GM08714 (cell line): ENCODE results near the gene RAB3D.

Experiments used
- H3K4me3 ChIP-seq: fragments of 200-500 bp; sonication (Bioruptor generic); 2 replicates; pipeline ENCODE4 v1.5.1; 2014; ENCODE audit warnings: mild to moderate bottlenecking, low read length, inconsistent platforms
- ZNF274 ChIP-seq: IDR thresholded peaks from 2 replicates; pipeline ENCODE4 v1.6.1; 2012; ENCODE audit warnings: mild to moderate bottlenecking, low read depth, low read length

Gene RAB3D

DNA sequence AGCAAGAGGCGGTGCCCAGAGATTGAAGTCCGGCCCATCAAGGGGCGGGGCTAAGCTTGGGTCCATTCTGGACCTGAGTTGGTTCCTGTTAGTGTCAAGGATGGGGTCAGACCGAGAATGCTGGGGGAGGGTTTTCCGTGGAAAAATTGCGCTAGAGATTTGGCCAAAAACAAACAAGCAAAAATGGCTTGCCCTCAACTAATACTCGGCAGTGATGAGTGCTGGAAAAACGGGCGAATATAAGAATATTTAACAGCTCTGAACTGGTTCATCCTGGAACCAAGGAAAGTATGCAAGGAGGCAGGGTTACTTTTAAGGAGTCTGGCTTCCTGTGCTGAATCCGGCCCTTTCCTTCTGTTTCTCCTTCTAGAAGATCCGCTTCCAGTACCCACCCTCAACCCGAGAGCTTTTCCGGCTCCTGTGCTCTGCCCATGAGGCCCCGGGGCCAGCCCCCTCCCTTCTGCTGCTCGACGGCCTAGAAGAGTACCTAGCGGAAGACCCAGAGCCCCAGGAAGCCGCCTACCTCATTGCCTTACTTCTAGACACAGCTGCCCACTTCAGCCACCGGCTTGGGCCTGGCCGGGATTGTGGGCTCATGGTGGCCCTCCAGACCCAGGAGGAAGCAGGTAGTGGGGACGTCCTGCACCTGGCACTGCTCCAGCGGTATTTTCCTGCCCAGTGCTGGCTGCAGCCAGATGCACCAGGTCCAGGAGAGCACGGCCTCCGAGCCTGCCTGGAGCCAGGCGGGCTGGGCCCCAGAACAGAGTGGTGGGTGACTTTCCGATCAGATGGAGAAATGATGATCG, 35.9 kb upstream of the RAB3D start:
- TF ChIP-seq ZNF274: no peak

DNA sequence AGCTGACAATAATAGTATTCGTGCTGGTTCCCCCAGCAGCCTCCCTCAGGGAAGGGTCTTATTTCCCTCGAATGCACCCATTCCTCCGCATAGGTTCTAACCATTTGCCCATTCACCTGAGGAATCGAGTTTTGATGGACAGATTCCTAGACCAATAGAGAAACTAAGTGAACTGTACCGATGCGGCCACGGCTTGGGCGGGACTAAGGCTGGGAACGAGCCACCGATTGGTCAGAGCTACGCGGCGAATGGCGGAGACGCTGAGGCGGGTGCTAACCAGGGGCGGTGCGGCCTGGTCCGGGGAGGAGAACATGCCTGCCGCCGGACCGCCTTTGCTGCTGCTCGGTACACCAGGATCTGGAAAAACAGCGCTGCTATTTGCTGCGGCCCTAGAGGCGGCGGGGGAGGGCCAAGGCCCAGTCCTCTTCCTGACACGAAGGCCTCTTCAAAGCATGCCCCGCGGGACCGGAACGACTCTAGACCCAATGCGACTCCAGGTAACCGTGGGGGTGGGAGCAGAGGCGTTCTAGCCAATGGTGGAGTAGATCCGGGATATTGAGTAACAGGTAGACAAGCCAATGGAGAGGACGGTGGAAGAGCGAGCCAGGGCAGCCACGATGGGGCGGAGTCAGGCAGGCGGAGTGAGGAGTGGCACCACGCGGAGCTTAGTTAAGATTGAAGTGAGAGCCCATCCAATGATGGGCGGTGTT, 35.1 kb upstream of the RAB3D start, which contains the start of gene SWSAP1:
Gene SWSAP1, plus strand, starts transcription at position 234 of the 710 bp plus-strand sequence. Its CDS starts 15 bp downstream, at position 249.
- TF ChIP-seq ZNF274: no peak
- H3K4me3 ChIP-seq: peak within 1 kb of the TSS; percentile 72

More for the DNA sequence above, 35.9 kb upstream of the RAB3D start:
- peak overlapping the region; percentile 72 for H3K4me3 ChIP-seq

DNA sequence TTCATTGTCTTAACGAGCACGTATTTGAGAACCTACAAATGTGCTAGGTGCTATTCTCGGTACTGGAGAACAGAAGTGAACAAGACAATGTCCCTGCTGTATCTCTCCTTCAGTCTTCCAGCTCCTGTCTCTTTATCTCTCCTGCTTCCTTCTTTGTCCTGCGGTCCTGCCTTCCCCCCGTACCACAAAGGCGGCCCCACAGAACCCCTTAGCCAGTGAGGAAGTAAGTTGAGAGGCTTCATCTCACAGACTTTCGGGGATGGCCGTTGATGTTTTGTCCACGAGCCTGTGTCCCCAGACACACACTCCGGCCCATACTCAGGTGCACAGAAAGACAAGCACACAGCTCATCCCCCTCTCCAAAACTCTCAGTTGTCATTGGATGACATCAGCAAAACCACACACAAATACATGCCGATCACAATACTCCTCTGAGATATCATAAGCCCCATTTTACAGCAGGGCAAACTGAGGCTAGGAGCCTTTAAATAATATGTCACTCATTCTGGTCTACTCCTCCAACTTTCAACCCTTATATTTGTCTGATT, 34.5 kb upstream of the RAB3D start:
- peak overlapping the region; percentile 57 for H3K4me3 ChIP-seq
- TF ChIP-seq ZNF274: no peak

DNA sequence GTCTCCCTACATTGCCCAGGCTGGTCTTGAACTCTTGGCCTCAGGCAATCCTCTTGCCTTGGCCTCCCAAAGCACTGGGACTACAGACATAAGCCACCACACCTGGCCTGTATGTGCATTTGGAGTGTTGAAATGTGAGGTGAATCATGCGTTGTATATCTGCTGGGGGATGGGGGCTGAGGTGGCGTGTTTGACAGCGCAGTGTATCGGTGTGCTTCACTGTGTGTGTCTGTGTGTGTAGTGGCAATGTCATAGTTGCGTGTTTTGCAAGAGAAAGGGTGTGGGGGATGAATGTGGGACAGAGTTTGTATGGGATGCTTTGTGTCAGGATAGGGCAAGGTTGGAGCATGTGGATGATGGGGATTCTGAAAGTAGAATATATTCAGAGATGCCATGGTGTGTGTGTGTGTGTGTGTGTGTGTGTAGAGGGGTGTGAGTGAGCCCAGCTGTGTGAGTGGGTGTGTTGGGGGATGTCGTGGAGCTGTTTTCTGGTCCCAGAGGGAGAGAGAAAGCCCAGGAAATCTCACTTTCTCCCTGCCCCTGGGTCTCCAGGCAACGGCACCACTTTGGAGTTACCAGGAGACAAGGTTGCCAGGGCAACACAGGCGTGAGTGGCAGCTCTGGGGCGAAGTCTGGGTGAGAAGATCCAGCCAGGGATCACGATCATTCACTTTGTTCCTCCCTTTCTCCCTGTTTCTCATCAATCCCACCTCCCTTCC, 33.9 kb upstream of the RAB3D start:
- peak overlapping the region; percentile 57; the same call in 1 of the 2 replicates for H3K4me3 ChIP-seq
- no peak for TF ChIP-seq ZNF274

DNA sequence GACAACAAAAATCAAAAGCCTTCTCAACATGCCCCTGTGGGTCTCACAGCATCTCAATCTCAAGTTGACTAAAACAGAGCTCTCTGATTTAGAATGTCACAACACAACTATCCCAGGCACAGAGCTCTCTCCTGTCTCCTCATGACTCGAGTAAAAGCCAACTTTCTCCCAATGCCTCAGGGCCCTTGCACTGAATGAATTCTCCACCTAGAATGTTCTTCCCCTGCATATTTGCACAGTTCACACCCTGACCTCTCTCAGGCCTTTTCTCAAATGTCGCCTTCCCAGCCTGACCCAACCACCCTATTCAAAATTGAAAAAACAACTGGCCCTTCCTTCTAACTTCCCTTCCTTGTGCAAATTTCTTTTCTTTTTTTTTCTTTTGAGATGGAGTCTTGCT, 31.3 kb upstream of the RAB3D start:
- no peak for TF ChIP-seq ZNF274

DNA sequence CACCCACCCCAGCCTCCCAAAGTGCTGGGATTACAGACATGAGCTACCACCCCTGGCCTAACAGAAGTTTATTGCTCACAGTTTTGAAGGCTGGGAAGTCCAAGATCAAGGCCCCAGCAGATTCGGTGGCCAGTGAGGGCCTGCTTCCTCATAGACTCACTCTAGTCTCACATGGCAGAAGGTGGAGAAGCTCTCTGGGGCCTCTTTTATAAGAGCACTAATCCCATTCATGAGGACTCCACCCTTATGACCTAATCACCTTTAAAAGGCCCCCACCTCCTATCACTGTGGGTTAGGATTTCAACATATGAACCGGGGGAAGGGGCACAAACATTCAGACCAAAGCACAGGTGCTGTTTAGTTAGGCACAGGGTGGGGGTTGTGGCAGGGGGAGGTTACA, 28.1 kb upstream of the RAB3D start:
- TF ChIP-seq ZNF274: no peak
- no peak overlapping the region for H3K4me3 ChIP-seq

More for the DNA sequence above, 31.3 kb upstream of the RAB3D start:
- H3K4me3 ChIP-seq: no peak overlapping the region

DNA sequence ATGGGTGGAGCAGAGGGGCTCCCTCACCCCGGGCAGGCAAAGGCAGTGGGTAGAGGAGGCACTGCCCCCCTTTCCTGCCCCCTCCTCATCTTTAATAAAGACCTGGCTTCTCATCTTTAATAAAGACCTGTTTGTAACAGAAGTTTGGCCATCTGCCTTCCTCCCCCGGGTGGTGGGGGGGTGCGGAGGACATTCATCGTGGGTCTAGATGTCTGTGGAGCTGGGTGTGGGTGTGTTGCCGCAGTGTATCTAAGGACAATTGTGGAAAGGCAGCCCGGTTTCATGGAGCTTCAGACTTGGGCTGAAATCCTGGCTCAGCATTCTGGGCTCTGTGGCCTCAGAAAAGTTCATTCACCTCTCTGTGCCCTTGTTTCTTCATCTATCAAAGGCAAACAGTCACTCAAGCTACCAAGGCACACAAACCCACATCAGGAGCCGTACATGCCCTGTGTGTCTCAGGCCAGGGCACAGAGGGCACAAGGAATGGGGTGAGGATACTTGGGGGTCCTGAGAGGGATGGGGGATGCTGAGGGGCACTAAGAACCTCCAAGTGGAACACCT, 26.2 kb upstream of the RAB3D start:
- no peak overlapping the region for H3K4me3 ChIP-seq
- no peak for TF ChIP-seq ZNF274

DNA sequence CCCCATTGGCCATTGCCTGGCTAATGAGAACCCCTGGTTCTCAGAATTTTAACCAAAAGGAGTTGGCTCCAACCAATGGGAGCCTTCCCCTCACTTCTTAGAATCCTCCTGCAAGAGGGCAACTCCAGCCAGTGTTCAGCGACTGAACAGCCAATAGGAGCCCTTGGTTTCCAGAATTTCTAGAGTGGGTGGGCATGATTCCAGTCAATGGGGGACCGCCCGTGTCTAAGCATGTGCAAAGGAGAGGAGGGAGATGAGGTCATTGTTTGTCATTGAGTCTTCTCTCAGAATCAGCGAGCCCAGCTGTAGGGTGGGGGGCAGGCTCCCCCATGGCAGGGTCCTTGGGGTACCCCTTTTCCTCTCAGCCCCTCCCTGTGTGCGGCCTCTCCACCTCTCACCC, 25.5 kb upstream of the RAB3D start:
- TF ChIP-seq ZNF274: no peak
- H3K4me3 ChIP-seq: no peak overlapping the region

DNA sequence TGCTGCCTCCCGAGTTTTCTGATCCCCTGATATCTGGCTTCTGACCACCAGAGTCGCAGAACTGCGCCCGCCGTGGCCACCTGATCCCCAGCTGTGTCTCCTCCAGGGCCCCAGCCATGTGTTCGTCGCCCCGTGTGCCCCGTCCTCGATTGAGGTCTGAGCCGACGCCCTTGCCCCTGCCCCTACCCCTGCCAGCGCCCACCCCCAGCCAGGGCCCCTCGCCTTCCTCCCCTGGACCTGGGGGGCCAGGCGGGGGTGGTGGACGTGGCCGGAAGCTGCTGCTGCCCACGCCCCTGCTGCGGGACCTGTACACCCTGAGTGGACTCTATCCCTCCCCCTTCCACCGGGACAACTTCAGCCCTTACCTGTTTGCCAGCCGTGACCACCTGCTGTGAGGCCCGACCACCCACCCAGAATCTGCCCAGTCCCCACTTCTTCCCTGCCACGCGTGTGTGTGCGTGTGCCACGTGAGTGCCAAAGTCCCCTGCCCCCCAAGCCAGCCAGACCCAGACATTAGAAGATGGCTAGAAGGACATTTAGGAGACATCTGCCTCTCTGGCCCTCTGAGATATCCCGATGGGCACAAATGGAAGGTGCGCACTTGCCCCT, 24.9 kb upstream of the RAB3D start:
- no peak overlapping the region for H3K4me3 ChIP-seq
- TF ChIP-seq ZNF274: no peak

DNA sequence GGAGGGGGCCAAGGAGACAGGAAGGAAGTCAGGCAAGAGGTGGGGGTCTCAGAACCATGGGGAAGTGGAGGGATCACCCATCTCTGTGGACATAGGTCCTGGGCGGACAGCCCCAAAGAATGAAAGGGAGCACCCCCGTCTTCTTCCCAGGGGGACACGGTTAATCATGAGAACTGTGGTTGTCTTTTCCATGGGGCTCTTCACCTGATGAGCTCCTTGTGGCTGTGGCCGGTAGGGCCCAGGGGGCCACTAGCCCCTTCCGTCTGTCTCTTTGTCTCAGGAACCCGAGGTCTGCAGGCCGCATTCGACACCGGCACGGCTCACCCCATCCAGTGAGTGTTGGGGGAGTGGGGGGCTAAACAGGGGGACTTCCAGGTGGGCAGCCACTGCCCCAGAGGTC, 24.4 kb upstream of the RAB3D start:
- no peak for TF ChIP-seq ZNF274
- H3K4me3 ChIP-seq: no peak overlapping the region

DNA sequence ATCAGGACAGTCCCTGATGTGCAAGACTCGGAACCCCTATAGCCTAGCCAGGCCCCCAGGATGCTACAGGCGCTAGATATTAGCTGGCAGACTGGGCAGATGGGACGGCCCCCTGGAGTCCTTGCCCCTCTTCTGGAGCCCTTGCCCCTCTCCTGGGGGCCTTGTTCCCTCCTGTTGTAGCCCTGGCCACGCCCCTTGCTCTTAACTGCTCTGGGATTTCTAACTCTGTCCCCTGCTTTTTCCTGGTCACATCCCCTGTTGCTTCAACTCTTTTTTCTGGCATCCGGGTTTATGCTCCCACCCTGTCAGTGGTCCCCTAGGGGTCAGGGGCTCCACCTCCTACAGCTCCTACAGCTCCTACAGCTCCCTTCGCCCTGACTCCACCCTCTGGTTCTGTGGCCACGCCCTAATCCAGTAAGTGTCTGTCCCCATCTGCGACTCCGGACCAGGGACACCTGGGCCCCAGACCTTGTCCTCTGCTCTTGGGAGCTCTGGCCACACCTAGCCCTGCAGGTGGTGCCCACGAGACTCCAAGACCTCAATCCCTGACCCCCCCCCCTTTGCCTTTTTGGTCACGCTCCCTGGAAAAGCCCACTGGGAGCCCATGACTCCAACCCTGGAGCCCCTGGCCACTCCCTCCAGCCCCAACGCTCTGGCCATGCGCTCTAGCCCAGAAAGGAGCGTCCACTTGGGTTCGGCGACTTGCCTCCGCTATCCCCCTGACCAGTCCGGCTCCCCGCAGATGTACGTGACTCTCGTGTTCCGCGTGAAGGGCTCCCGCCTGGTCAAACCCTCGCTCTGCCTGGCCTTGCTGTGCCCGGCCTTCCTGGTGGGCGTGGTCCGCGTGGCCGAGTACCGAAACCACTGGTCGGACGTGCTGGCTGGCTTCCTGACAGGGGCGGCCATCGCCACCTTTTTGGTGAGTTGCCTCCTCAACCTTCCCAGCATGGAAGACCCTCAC, 22.6 kb upstream of the RAB3D start:
- no peak overlapping the region for H3K4me3 ChIP-seq
- TF ChIP-seq ZNF274: no peak

DNA sequence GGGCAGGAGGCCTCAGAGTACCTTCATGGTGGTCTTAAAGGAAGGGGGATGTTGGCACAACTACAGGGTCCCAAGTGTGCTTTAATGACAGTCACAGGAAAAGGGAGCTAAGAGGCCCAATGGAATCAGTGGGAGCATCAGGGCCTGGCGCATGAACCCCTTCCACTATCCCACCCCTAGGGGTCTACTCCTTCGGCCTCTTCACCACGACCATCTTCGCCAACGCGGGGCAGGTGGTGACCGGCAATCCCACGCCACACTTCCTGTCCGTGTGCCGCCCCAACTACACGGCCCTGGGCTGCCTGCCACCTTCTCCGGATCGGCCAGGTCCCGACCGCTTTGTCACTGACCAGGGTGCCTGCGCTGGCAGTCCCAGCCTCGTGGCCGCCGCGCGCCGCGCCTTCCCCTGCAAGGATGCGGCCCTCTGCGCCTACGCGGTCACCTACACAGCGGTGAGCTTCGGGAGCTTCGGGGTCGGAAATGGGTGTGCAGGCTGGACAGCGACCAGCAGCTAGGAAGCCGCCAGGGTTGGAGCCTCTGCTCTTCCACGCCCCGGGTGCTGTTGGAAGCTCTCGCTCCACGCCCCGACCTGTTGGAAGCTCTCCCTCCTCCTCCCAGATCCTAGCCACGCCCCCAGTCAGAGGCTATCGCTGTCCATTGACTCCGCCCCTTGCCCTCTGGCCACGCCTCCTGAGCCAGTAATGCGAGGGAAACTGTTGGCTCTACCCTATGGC, 21.7 kb upstream of the RAB3D start:
- no peak for TF ChIP-seq ZNF274
- no peak overlapping the region for H3K4me3 ChIP-seq
